Suprapubic skin (tissue), 4 donors: ENCODE results near the gene ZBTB2. TPM values are rescaled to one million over a fixed set of nuclear protein-coding genes. Genes with fewer than 3 reads are reported as not detected.

Experiments
- total RNA-seq, 4 donors: library from RNA; depleted of rRNA; stranded (reverse); fragments of >200 nt; gene quantifications; one replicate each; pipeline ENCODE4 v1.1.0, GENCODE V29; 2016

Gene ZBTB2
- total RNA-seq, 4 donors from 2014 or later: 9.5 to 17.5 (median 13.0) TPM

Other genes with a start within 250 kb of the ZBTB2 start
- gene AKAP12, start 151.6 kb downstream of the ZBTB2 start, total RNA-seq: 10 to 100 TPM in 3 of 4 donors, 1 to 10 TPM in 1; 7.2 to 20.1 (median 11.9) TPM
- 10 to 100 TPM; 11.7 to 25.7 (median 12.8) TPM for gene RMND1, start 60.6 kb upstream of the ZBTB2 start, total RNA-seq
- under 1 TPM; 0.16 to 0.89 (median 0.24) TPM for gene CCDC170, start 102.5 kb upstream of the ZBTB2 start, total RNA-seq